Thoracic aorta endothelial cell (primary cell): ENCODE measurements around the gene ARFGAP1. TPM values are rescaled to one million over a fixed set of nuclear protein-coding genes. Genes with fewer than 3 reads are reported as not detected.
A peak's percentile ranks its signal among the peaks of the same experiment; 100 is the strongest.

Experiments used
- small RNA-seq: library from RNA; depleted of rRNA; stranded (forward); fragments of <200 nt; gene quantifications from one replicate; pipeline ENCODE3, GENCODE V24; 2012
- total RNA-seq: library from RNA; depleted of rRNA; stranded (reverse); fragments of >200 nt; gene quantifications from 2 replicates; pipeline ENCODE4 v1.2.3, GENCODE V29; 2012

The ARFGAP1 gene
- total RNA-seq, result 51.8 and 54.7 TPM in 2 replicates

GRCh38 chr20:63272105-63273058 lies at the start of gene ARFGAP1:
Gene ARFGAP1 (plus strand): TSS chr20:63272813. CDS start chr20:63275581, 2,768 bp downstream.

GRCh38 chr20:63235399-63235983 lies 37.1 kb upstream of the ARFGAP1 start, which contains the start of gene BIRC7:
Gene BIRC7 (plus strand): TSS chr20:63235905. CDS start chr20:63236097, 192 bp downstream.

GRCh38 chr20:63254232-63254605 lies 18.4 kb upstream of the ARFGAP1 start, which contains the start of gene NKAIN4:
Gene NKAIN4 (minus strand): TSS chr20:63254463. CDS start chr20:63254450, 13 bp downstream.

GRCh38 chr20:63292904-63293303 lies 20.3 kb downstream of the ARFGAP1 start, which contains the start of gene COL20A1:
Gene COL20A1 (plus strand): TSS chr20:63293186. CDS start chr20:63295108, 1,922 bp downstream.

Small RNAs within 50 kb of the gene (small RNA-seq; reads per million reads assigned to genes)
- not detected for gene MIR3196
- gene MIR4326, result not detected
- 4.1 reads per million, percentile 75 among the genes with 10 or more reads in this experiment for gene RNU6-994P

Other genes with a start within 250 kb of the ARFGAP1 start
- gene YTHDF1, start 56.7 kb upstream of the ARFGAP1 start, total RNA-seq, result 36.2 and 42.1 TPM in 2 replicates
- gene BIRC7, start 36.9 kb upstream of the ARFGAP1 start, total RNA-seq, result 0.27 TPM in 1 of 2 replicates, not detected in the other
- not detected in 2 replicates for gene NKAIN4, start 18.4 kb upstream of the ARFGAP1 start, total RNA-seq
- gene COL20A1, start 20.4 kb downstream of the ARFGAP1 start, total RNA-seq, result under 0.01 TPM in 2 replicates
- gene CHRNA4, start 88.5 kb downstream of the ARFGAP1 start, total RNA-seq, result not detected in 2 replicates
- not detected in 2 replicates for gene KCNQ2, start 199.8 kb downstream of the ARFGAP1 start, total RNA-seq
- gene EEF1A2, start 226.3 kb downstream of the ARFGAP1 start, total RNA-seq, result 1.0 and 2.3 TPM in 2 replicates
- 41.0 and 75.0 TPM in 2 replicates for gene PPDPF, start 248.0 kb downstream of the ARFGAP1 start, total RNA-seq